Testis (tissue), 3 donors: ENCODE results near the gene EIF3F. TPM values are rescaled to one million over a fixed set of nuclear protein-coding genes. Genes with fewer than 3 reads are reported as not detected.

Experiments
- DNase-seq: peaks from one replicate; pipeline ENCODE4 v3.0.0-alpha.2; 2019
- H3K27ac ChIP-seq, 2 donors: fragments of 200-600 bp; sonication (generic); one replicate each; pipeline ENCODE4 v1.5.1; 2019
- H3K27me3 ChIP-seq: fragments of 200-600 bp; sonication (generic); one replicate; pipeline ENCODE4 v1.5.1; 2019
- H3K36me3 ChIP-seq: fragments of 200-600 bp; sonication (generic); one replicate; pipeline ENCODE4 v1.5.1; 2017; ENCODE audit warnings: low read depth; ENCODE audit errors: missing control alignments
- H3K4me1 ChIP-seq: fragments of 200-600 bp; sonication (generic); one replicate; pipeline ENCODE4 v1.5.1; 2019
- H3K4me3 ChIP-seq, 2 donors: fragments of 200-600 bp; sonication (generic); one replicate each; pipeline ENCODE4 v1.5.1; 2017 to 2019
- H3K9me3 ChIP-seq: fragments of 200-600 bp; sonication (generic); one replicate; pipeline ENCODE4 v1.5.1; 2017
- CTCF ChIP-seq, 3 experiments: fragments of 450-650 bp in 2 of 3; fragments of 200-600 bp in 1 of 3; sonication (generic) in 1 of 3; IDR thresholded peaks; one replicate each; pipeline ENCODE4 v1.5.1; 2016 to 2019; ENCODE audit warnings: antibody characterized with exemption in 3 of 3, mild to moderate bottlenecking in 2 of 3, moderate library complexity in 1 of 3
- POLR2A ChIP-seq: fragments of 450-650 bp; IDR thresholded peaks from one replicate; pipeline ENCODE4 v1.6.1; 2017; ENCODE audit warnings: antibody characterized with exemption, mild to moderate bottlenecking, moderate library complexity
- WGBS, 2 donors: methylation state at CpG; one replicate each; pipeline ENCODE4 v1.1.5; 2018; 5-methylcytosine and 5-hydroxymethylcytosine counted together
- intact Hi-C: fragments of 100-400 bp; cut with DNase I; formaldehyde crosslinking; loops from one replicate; pipeline ENCODE4 v1.15.1; 2023; ENCODE audit warnings: low total_unique reads
- polyA plus RNA-seq: library from polyadenylated mRNA; stranded (reverse); fragments of 350-450 nt; fragmentation: Illumina TruSeq; extraction: RNeasy Lipid Tissue Mini Kit (QIAGEN cat#74804); gene quantifications from one replicate; pipeline ENCODE4 v1.2.3, GENCODE V29; 2014; ENCODE audit warnings: low read depth, low replicate concordance; ENCODE audit not compliant: insufficient read depth
- total RNA-seq, 2 donors: library from RNA; depleted of rRNA; stranded (reverse); fragments of >200 nt; gene quantifications; one replicate each; pipeline ENCODE4 v1.2.3, GENCODE V29; 2016

The EIF3F gene
- total and polyA plus RNA-seq, 3 donors from 2014 or later = 268 to 387 (median 287) TPM

- no peaks in the 10 kb centered on the region for H3K36me3 ChIP-seq
- WGBS, 2 donors = 44% methylated on average over 10 to 11 of the region's 11 CpGs
- H3K4me1 ChIP-seq = peaks cover 22% of the 10 kb centered on the region
- H3K9me3 ChIP-seq = no peaks in the 10 kb centered on the region
- H3K27me3 ChIP-seq = no peaks in the 10 kb centered on the region
- TF ChIP-seq POLR2A (no peak), CTCF (IDR thresholded peaks at IDR 0.05) (no peak)
- H3K4me3 ChIP-seq = no peak overlapping the region
- DNase-seq = peak; percentile 77
- intact Hi-C loops = no loop called here
- H3K27ac ChIP-seq = peak overlapping the region; percentile 2 to 83
Measured at GRCh38 chr11:8035200-8035855, 48.2 kb downstream of the EIF3F start.

GRCh38 chr11:8036002-8036802, 49.1 kb downstream of the EIF3F start:
- Histone ChIP-seq H3K4me1 (peaks cover 15% of the 10 kb centered on the region), H3K27me3 (no peaks in the 10 kb centered on the region), H3K27ac (peak overlapping the region; percentile 1 to 83), H3K36me3 (no peaks in the 10 kb centered on the region), H3K4me3 (no peak overlapping the region), H3K9me3 (no peaks in the 10 kb centered on the region)
- intact Hi-C loops = no loop called here
- 71 to 87% methylated on average over 5 of the region's 5 CpGs for WGBS, 2 donors
- no peak for DNase-seq
- TF ChIP-seq CTCF (IDR thresholded peaks at IDR 0.05) (no peak), POLR2A (no peak)

GRCh38 chr11:8036986-8037385, 49.8 kb downstream of the EIF3F start:
- TF ChIP-seq CTCF (IDR thresholded peaks at IDR 0.05) (no peak), POLR2A (no peak)

GRCh38 chr11:8038393-8038792, 51.3 kb downstream of the EIF3F start:
- H3K4me1 ChIP-seq = peaks cover 8% of the 10 kb centered on the region
- no peak for DNase-seq
- 83 to 84% methylated on average over 6 to 8 of the region's 8 CpGs for WGBS, 2 donors
- intact Hi-C loops = no loop called here
- no peak overlapping the region for H3K27ac ChIP-seq
- TF ChIP-seq CTCF (IDR thresholded peaks at IDR 0.05) (no peak), POLR2A (no peak)
- no peaks in the 10 kb centered on the region for H3K27me3 ChIP-seq
- H3K4me3 ChIP-seq = no peak overlapping the region
- H3K36me3 ChIP-seq = no peaks in the 10 kb centered on the region
- H3K9me3 ChIP-seq = no peaks in the 10 kb centered on the region

More at GRCh38 chr11:8036986-8037385, 49.8 kb downstream of the EIF3F start:
- Histone ChIP-seq H3K4me1 (peaks cover 15% of the 10 kb centered on the region), H3K27ac (peak overlapping the region in 1 of 2 donors; percentile 83), H3K4me3 (no peak overlapping the region), H3K27me3 (no peaks in the 10 kb centered on the region), H3K9me3 (no peaks in the 10 kb centered on the region), H3K36me3 (no peaks in the 10 kb centered on the region)
- 79 to 90% methylated on average over 4 to 5 of the region's 5 CpGs for WGBS, 2 donors
- intact Hi-C loops = no loop called here
- no peak for DNase-seq
